GM12891 (cell line): ENCODE data around the gene KBTBD4.
"Not testable (repeated sequence)": the region's sequence is repeated elsewhere in the genome, so short reads cannot be mapped to it uniquely, and the experiment has no call there.

ENCODE experiments used
- PAX5 ChIP-seq: IDR thresholded peaks from 2 replicates; pipeline ENCODE4 v1.6.1; 2011; ENCODE audit warnings: low read length, moderate library complexity, mild to moderate bottlenecking; ENCODE audit not compliant: insufficient read depth, severe bottlenecking
- POLR2A ChIP-seq: IDR thresholded peaks from 2 replicates; pipeline ENCODE4 v1.6.1; 2011; ENCODE audit warnings: low read depth, low read length, control low read depth
- POLR2AphosphoS5 ChIP-seq: IDR thresholded peaks from 2 replicates; pipeline ENCODE4 v1.6.1; 2011; ENCODE audit warnings: low read depth, low read length, control low read depth
- POU2F2 ChIP-seq: IDR thresholded peaks from 2 replicates; pipeline ENCODE4 v1.6.1; 2011; ENCODE audit warnings: low read depth, mild to moderate bottlenecking, control low read depth, low read length, moderate library complexity
- SPI1 ChIP-seq: IDR thresholded peaks from 2 replicates; pipeline ENCODE4 v1.6.1; 2011; ENCODE audit warnings: low read depth, low read length, control low read depth
- TAF1 ChIP-seq: IDR thresholded peaks from 2 replicates; pipeline ENCODE4 v1.6.1; 2011; ENCODE audit warnings: low read depth, low read length, control low read depth

DNA sequence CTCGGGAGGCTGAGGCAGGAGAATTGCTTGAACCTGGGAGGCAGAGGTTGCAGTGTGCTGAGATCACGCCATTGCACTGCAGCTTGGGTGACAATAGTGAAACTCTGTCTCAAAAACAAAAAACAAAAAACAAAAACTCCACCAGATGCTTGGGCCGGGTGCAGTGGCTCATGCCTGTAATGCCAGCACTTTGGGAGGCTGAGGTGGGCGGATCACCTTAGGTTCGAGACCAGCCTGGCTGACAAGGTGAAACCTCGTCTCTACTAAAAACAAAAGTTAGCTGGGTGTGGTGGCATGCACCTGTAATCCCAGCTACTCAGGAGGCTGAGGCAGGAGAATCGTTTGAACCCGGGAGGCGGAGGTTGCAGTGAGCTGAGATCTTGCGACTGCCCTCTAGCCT is 14.4 kb downstream of the KBTBD4 start:
- not testable (repeated sequence) for TF ChIP-seq POLR2A, POLR2AphosphoS5, TAF1, POU2F2, PAX5, SPI1
